Epidermal melanocyte (primary cell): ENCODE data around the gene UBL3.

Experiments
- DNase-seq: peaks from one replicate; pipeline ENCODE4 v3.0.0; 2011; ENCODE audit warnings: low spot score; ENCODE audit not compliant: insufficient read length

UBL3 gene

GRCh38 chr13:29857085-29857484, 6.7 kb upstream of the UBL3 start:
- no peak for DNase-seq

- no peak for DNase-seq
These were observed 6.0 kb upstream of the UBL3 start for GRCh38 chr13:29856426-29856825.

- no peak for DNase-seq
These were observed 5.4 kb upstream of the UBL3 start for GRCh38 chr13:29855784-29856183.

- no peak for DNase-seq
These were observed 4.6 kb upstream of the UBL3 start for GRCh38 chr13:29855009-29855408.

- no peak for DNase-seq
These were observed 2.7 kb upstream of the UBL3 start for GRCh38 chr13:29853131-29853530.

- DNase-seq, result no peak
These were observed 2.1 kb upstream of the UBL3 start for GRCh38 chr13:29852472-29853054.

GRCh38 chr13:29849731-29850212, 645 bp downstream of the UBL3 start:
- no peak for DNase-seq

GRCh38 chr13:29849071-29849631, 1.3 kb downstream of the UBL3 start:
- no peak for DNase-seq

GRCh38 chr13:29847501-29847983, 2.9 kb downstream of the UBL3 start:
- DNase-seq, result no peak

GRCh38 chr13:29846475-29847256, 3.8 kb downstream of the UBL3 start:
- no peak for DNase-seq

GRCh38 chr13:29845440-29846056, 4.9 kb downstream of the UBL3 start:
- no peak for DNase-seq

GRCh38 chr13:29844441-29844840, 6.0 kb downstream of the UBL3 start:
- no peak for DNase-seq

- no peak for DNase-seq
These were observed 9.8 kb downstream of the UBL3 start for GRCh38 chr13:29840585-29840984.

GRCh38 chr13:29835280-29836061, 14.9 kb downstream of the UBL3 start:
- no peak for DNase-seq

- DNase-seq, result no peak
These were observed 17.6 kb downstream of the UBL3 start for GRCh38 chr13:29832761-29833298.

- no peak for DNase-seq
These were observed 20.4 kb downstream of the UBL3 start for GRCh38 chr13:29830000-29830399.

GRCh38 chr13:29819143-29819542, 31.3 kb downstream of the UBL3 start:
- no peak for DNase-seq

- DNase-seq, result no peak
These were observed 32.6 kb downstream of the UBL3 start for GRCh38 chr13:29817604-29818378.

GRCh38 chr13:29816715-29817114, 33.7 kb downstream of the UBL3 start:
- no peak for DNase-seq

GRCh38 chr13:29815336-29815735, 35.1 kb downstream of the UBL3 start:
- no peak for DNase-seq
